Measurements from ENCODE around the gene METAP2.

- no peak for TF ChIP-seq CTCF (IDR thresholded peaks at IDR 0.05)
- TF ChIP-seq ZFX (IDR thresholded peaks at IDR 0.05; ENCODE audit: borderline replicate concordance): no peak
These were observed 43.3 kb downstream of the METAP2 start for GRCh38 chr12:95517246-95517645.

Data from 22Rv1 (cell line).